Measurements from ENCODE around the gene SSU72.
"Not testable (repeated sequence)": the region's sequence is repeated elsewhere in the genome, so short reads cannot be mapped to it uniquely, and the experiment has no call there.

Gene SSU72

GRCh38 chr1:1521331-1521730, 53.3 kb downstream of the SSU72 start:
- H3K4me3 ChIP-seq = no peak overlapping the region
- H3K27ac ChIP-seq = no peak overlapping the region
- H4K20me1 ChIP-seq = peaks cover 0 to 63% (median 44%) of the 10 kb centered on the region in 11 experiments; a peak in 21 of 22 replicates
- H3K9ac ChIP-seq = no peak overlapping the region
- H3K9me3 ChIP-seq (replicated peaks in 1 of 11) = no peaks in the 10 kb centered on the region
- peaks cover 0 to 14% (median 0%) of the 10 kb centered on the region in 11 experiments; a peak in 3 of 22 replicates for H3K27me3 ChIP-seq
- peaks cover 40 to 80% (median 64%) of the 10 kb centered on the region in 11 experiments for H3K36me3 ChIP-seq
- peak overlapping the region in 1 of 11 experiments; percentile 77; a peak in 1 of 22 replicates for H3K4me2 ChIP-seq
- H3K4me1 ChIP-seq = peaks cover 6 to 24% (median 23%) of the 10 kb centered on the region in 10 experiments; a peak in 18 of 20 replicates
- TF ChIP-seq Cebpa-rat (IDR thresholded peaks at IDR 0.05) = no peak

GRCh38 chr1:1519805-1520505, 54.7 kb downstream of the SSU72 start:
- not testable (repeated sequence) for H3K4me2 ChIP-seq; H3K9me3 ChIP-seq (replicated peaks in 1 of 11); H3K27ac ChIP-seq; H3K9ac ChIP-seq; H3K4me3 ChIP-seq
- Histone ChIP-seq H4K20me1 (peaks cover 0 to 71% (median 49%) of the 10 kb centered on the region in 11 experiments; a peak in 21 of 22 replicates), H3K4me1 (peaks cover 9 to 31% (median 29%) of the 10 kb centered on the region in 10 experiments), H3K36me3 (peaks cover 32 to 80% (median 62%) of the 10 kb centered on the region in 11 experiments), H3K27me3 (peaks cover 0 to 14% (median 0%) of the 10 kb centered on the region in 11 experiments; a peak in 3 of 22 replicates)

- peaks cover 0 to 14% (median 0%) of the 10 kb centered on the region in 11 experiments; a peak in 3 of 22 replicates for H3K27me3 ChIP-seq
- H3K4me3 ChIP-seq; H3K9me3 ChIP-seq (replicated peaks in 1 of 11); H3K4me2 ChIP-seq; H3K9ac ChIP-seq; H3K27ac ChIP-seq: not testable (repeated sequence)
- peaks cover 0 to 76% (median 58%) of the 10 kb centered on the region in 11 experiments; a peak in 21 of 22 replicates for H4K20me1 ChIP-seq
- H3K36me3 ChIP-seq = peaks cover 29 to 77% (median 59%) of the 10 kb centered on the region in 11 experiments
- peaks cover 22 to 41% (median 38%) of the 10 kb centered on the region in 10 experiments for H3K4me1 ChIP-seq
Measured at GRCh38 chr1:1518621-1519007, 56.0 kb downstream of the SSU72 start.

- peaks cover 26 to 40% (median 38%) of the 10 kb centered on the region in 10 experiments for H3K4me1 ChIP-seq
- H3K27me3 ChIP-seq = peaks cover 0 to 8% (median 0%) of the 10 kb centered on the region in 11 experiments; a peak in 3 of 22 replicates
- no peak overlapping the region for H3K4me2 ChIP-seq
- H3K27ac ChIP-seq = no peak overlapping the region
- no peak overlapping the region for H3K9ac ChIP-seq
- H3K36me3 ChIP-seq = peaks cover 29 to 72% (median 56%) of the 10 kb centered on the region in 11 experiments
- no peak overlapping the region for H3K4me3 ChIP-seq
- TF ChIP-seq Cebpa-rat (IDR thresholded peaks at IDR 0.05) = no peak
- peaks cover 0 to 75% (median 56%) of the 10 kb centered on the region in 11 experiments; a peak in 21 of 22 replicates for H4K20me1 ChIP-seq
- no peaks in the 10 kb centered on the region for H3K9me3 ChIP-seq (replicated peaks in 1 of 11)
Measured at GRCh38 chr1:1517973-1518620, 56.6 kb downstream of the SSU72 start.

- not testable (repeated sequence) for H3K9me3 ChIP-seq (replicated peaks in 1 of 11); H3K4me3 ChIP-seq; H3K27me3 ChIP-seq; H3K4me2 ChIP-seq; H3K27ac ChIP-seq
- H4K20me1 ChIP-seq = peaks cover 0 to 63% (median 44%) of the 10 kb centered on the region in 11 experiments; a peak in 17 of 22 replicates
- peaks cover 29 to 61% (median 52%) of the 10 kb centered on the region in 11 experiments for H3K36me3 ChIP-seq
- H3K4me1 ChIP-seq = peaks cover 20 to 28% (median 26%) of the 10 kb centered on the region in 10 experiments
- H3K9ac ChIP-seq = 0 out of 22 replicates have a peak overlapping the region, but pooled peaks of 1 of the 11 experiments have one; percentile 9
Measured at GRCh38 chr1:1516923-1517322, 57.7 kb downstream of the SSU72 start.

GRCh38 chr1:1514376-1514775, 60.3 kb downstream of the SSU72 start:
- peaks cover 17 to 38% (median 29%) of the 10 kb centered on the region in 11 experiments for H3K36me3 ChIP-seq
- peaks cover 31 to 44% (median 36%) of the 10 kb centered on the region in 10 experiments for H3K4me1 ChIP-seq
- H3K4me2 ChIP-seq = peak overlapping the region; percentile 58 to 79 (median 69)
- H3K4me3 ChIP-seq = peak overlapping the region in 3 of 10 experiments; percentile 25 to 35 (median 27); a peak in 1 of 20 replicates
- not testable (repeated sequence) for H3K9me3 ChIP-seq (replicated peaks in 1 of 11); H3K27me3 ChIP-seq
- peak overlapping the region in 1 of 11 experiments; percentile 22; a peak in 1 of 22 replicates for H3K27ac ChIP-seq
- peaks cover 0 to 42% (median 24%) of the 10 kb centered on the region in 11 experiments; a peak in 17 of 22 replicates for H4K20me1 ChIP-seq
- peak overlapping the region in 8 of 11 experiments; percentile 24 to 59 (median 44); a peak in 14 of 22 replicates for H3K9ac ChIP-seq

- peak overlapping the region; percentile 58 to 79 (median 69) for H3K4me2 ChIP-seq
- H4K20me1 ChIP-seq = peaks cover 0 to 42% (median 24%) of the 10 kb centered on the region in 11 experiments; a peak in 17 of 22 replicates
- not testable (repeated sequence) for H3K27ac ChIP-seq; H3K9me3 ChIP-seq (replicated peaks in 1 of 11); H3K27me3 ChIP-seq
- H3K36me3 ChIP-seq = peaks cover 17 to 34% (median 29%) of the 10 kb centered on the region in 11 experiments
- peak overlapping the region in 9 of 11 experiments; percentile 5 to 59 (median 44); a peak in 12 of 22 replicates for H3K9ac ChIP-seq
- peaks cover 32 to 49% (median 42%) of the 10 kb centered on the region in 10 experiments for H3K4me1 ChIP-seq
- peak overlapping the region in 6 of 10 experiments; percentile 34 to 79 (median 44); a peak in 11 of 20 replicates for H3K4me3 ChIP-seq
Measured at GRCh38 chr1:1513675-1514074, 61.0 kb downstream of the SSU72 start.

GRCh38 chr1:1512425-1512824, 62.2 kb downstream of the SSU72 start:
- Histone ChIP-seq H3K27ac (peak overlapping the region in 9 of 11 experiments; percentile 40 to 93 (median 91); a peak in 15 of 22 replicates), H3K4me3 (peak overlapping the region; percentile 66 to 89 (median 76))

More at GRCh38 chr1:1512425-1512824, 62.2 kb downstream of the SSU72 start:
- not testable (repeated sequence) for H3K27me3 ChIP-seq; H3K9me3 ChIP-seq (replicated peaks in 1 of 11)
- Histone ChIP-seq H3K4me2 (peak overlapping the region; percentile 68 to 89 (median 74); a peak in 19 of 22 replicates), H4K20me1 (peaks cover 0 to 40% (median 24%) of the 10 kb centered on the region in 11 experiments; a peak in 17 of 22 replicates), H3K9ac (peak overlapping the region; percentile 69 to 93 (median 91); a peak in 21 of 22 replicates), H3K36me3 (peaks cover 11 to 24% (median 22%) of the 10 kb centered on the region in 11 experiments), H3K4me1 (peaks cover 32 to 53% (median 45%) of the 10 kb centered on the region in 10 experiments)
